ENCODE results near the gene KCNK6. TPM values are rescaled to one million over a fixed set of nuclear protein-coding genes. Genes with fewer than 3 reads are reported as not detected.

The KCNK6 gene
- total and polyA plus RNA-seq, 12 donors: 4.5 to 31.6 (median 10.8) TPM

DNA sequence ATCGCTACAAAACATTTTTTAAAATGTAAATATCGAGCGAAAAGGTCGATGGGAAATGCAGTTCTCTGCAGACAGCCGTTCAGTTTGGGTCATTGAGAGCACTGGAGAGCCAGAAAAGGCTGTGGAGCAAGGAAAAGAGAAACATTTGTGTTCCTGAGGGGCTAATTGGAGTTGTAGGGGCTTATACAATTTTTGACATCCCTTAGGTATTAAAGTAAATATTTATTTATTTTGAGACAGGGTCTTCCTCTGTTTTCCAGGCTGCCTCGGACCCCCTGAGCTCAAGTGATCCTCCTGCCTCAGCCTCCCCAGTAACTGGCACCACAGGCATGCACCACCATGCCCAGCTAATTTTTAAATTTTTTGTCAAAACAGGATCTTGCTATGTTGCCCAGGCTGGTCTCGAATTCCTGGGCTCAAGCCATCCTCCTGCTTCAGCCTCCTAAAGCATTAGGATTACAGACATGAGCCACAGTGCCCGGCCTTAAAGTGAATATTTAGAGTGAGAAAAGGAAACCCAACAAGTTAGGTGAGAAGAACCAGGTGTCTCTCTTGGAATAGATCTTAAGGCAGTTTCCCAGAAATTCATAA, 3.1 kb upstream of the KCNK6 start:
- Histone ChIP-seq H3K27me3 (no peaks in the 10 kb centered on the region), H3K36me3 (no peaks in the 10 kb centered on the region), H3K27ac (peak overlapping the region in 9 of 10 donors; percentile 67 to 92 (median 84)), H3K4me1 (peaks cover 9 to 79% (median 55%) of the 10 kb centered on the region in 9 donors), H3K4me3 (peak overlapping the region; percentile 12 to 84 (median 70)), H3K9me3 (no peaks in the 10 kb centered on the region)
- peak in 1 of 8 donors; percentile 6 for ATAC-seq
- DNase-seq: no peak
- WGBS, 2 donors: 34 to 36% methylated on average over 8 of the region's 8 CpGs
- TF ChIP-seq, protein P1, sequence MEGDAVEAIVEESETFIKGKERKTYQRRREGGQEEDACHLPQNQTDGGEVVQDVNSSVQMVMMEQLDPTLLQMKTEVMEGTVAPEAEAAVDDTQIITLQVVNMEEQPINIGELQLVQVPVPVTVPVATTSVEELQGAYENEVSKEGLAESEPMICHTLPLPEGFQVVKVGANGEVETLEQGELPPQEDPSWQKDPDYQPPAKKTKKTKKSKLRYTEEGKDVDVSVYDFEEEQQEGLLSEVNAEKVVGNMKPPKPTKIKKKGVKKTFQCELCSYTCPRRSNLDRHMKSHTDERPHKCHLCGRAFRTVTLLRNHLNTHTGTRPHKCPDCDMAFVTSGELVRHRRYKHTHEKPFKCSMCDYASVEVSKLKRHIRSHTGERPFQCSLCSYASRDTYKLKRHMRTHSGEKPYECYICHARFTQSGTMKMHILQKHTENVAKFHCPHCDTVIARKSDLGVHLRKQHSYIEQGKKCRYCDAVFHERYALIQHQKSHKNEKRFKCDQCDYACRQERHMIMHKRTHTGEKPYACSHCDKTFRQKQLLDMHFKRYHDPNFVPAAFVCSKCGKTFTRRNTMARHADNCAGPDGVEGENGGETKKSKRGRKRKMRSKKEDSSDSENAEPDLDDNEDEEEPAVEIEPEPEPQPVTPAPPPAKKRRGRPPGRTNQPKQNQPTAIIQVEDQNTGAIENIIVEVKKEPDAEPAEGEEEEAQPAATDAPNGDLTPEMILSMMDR (IDR thresholded peaks at IDR 0.05): no peak
- intact Hi-C loops (cut with DNase I): loop anchor here in 6 of 10 donors (5.0 kb wide), 5 partner anchors 34 to 64 kb away; partner anchors contain the start of gene PPP1R14A (in 1 of the 6)

DNA sequence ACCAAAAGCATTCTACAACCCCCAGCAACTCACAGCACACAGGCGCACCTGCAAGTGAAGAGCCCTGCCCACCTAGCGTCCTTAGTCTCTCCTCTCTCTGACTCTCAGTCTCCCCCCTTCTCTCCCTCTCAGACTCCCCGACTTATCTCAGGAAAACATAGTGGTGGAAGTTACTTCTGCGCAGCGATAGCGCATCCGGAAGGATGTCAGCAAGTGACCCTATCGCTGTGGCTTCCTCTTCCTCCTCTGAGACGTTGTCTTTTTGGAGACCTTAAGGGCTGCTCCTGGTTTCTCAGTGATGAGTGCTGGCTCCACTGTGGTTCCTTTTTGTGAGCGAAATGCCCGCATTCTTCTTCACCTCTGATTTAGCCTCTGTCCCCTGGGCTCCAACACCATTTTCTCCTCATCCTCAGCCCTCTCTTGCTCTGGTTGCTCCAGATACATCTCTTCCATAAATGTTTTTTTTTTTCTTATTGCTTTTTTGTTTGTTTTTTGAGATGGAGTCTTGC, 2.5 kb upstream of the KCNK6 start:
- ATAC-seq: no peak
- no peaks in the 10 kb centered on the region for H3K36me3 ChIP-seq
- WGBS, 2 donors: 52 to 65% methylated on average over 11 of the region's 11 CpGs
- TF ChIP-seq, protein P1 (IDR thresholded peaks at IDR 0.05): no peak
- H3K27ac ChIP-seq: peak overlapping the region in 7 of 10 donors; percentile 76 to 92 (median 84)
- H3K9me3 ChIP-seq: no peaks in the 10 kb centered on the region
- intact Hi-C loops (cut with DNase I): loop anchor here in 6 of 10 donors (5.0 kb wide), 5 partner anchors 35 to 65 kb away; partner anchors contain the start of gene PPP1R14A (in 1 of the 6)
- peak overlapping the region in 4 of 10 donors; percentile 74 to 84 (median 76) for H3K4me3 ChIP-seq
- H3K27me3 ChIP-seq: no peaks in the 10 kb centered on the region
- H3K4me1 ChIP-seq: peaks cover 10 to 85% (median 61%) of the 10 kb centered on the region in 9 donors
- DNase-seq: no peak

DNA sequence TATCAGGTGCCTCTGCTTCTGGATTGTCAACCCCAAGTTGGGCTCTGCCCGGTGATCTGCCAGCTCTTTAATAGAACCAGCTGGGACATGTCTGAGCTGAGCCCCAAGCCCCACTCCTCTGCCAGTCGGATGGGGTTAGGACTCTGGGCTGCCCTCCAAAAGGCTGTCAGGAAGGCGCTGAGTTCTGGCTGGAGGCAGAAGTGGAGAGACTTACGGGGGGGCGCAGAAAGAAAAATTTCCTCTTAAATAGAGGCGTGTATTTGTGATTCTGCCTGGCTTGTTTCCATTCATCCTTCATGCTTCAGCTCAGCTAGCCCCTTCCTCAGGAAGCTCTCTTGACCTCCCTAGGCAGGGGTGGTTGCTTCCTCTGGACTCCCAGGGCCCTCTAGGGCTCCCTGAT, 985 bp upstream of the KCNK6 start:
- TF ChIP-seq, protein P1 (IDR thresholded peaks at IDR 0.05): no peak
- intact Hi-C loops (cut with DNase I): loop anchor here in 6 of 10 donors (2.0 to 5.0 kb wide), 6 partner anchors 36 to 66 kb away; partner anchors contain the start of gene PPP1R14A (in 1 of the 6)
- 25 to 33% methylated on average over 6 of the region's 6 CpGs for WGBS, 2 donors
- Histone ChIP-seq H3K9me3 (no peaks in the 10 kb centered on the region), H3K27ac (peak overlapping the region in 7 of 10 donors; percentile 21 to 93 (median 89)), H3K36me3 (no peaks in the 10 kb centered on the region), H3K4me1 (peaks cover 10 to 84% (median 63%) of the 10 kb centered on the region in 9 donors), H3K4me3 (peak overlapping the region in 2 of 10 donors; percentile 65 to 93), H3K27me3 (no peaks in the 10 kb centered on the region)
- peak; percentile 50 to 69 for DNase-seq
- peak in 1 of 8 donors; percentile 20 for ATAC-seq

DNA sequence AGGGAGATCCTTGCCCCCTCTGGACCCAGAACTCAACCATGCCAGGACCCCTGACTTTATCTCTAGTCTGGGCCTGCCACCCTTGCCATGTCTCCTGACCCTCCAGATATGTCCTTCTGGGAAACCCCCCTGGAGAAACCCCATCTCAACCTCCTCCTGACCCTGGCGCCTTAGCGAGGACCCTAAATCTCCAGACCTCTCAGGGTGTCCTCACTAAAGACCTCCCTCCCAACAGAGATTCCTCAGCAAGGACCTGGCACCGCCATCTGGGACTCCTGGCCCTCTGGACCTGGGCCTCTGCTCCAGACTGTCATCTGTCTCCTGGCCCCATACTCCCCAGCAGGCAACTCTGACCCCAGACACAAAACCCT, 1.3 kb downstream of the KCNK6 start:
- Histone ChIP-seq H3K9me3 (no peaks in the 10 kb centered on the region), H3K27ac (peak overlapping the region in 9 of 10 donors; percentile 40 to 93 (median 84)), H3K4me3 (peak overlapping the region in 7 of 10 donors; percentile 64 to 93 (median 71)), H3K27me3 (no peaks in the 10 kb centered on the region), H3K4me1 (peaks cover 10 to 80% (median 56%) of the 10 kb centered on the region in 9 donors), H3K36me3 (peaks cover 0 to 20% (median 0%) of the 10 kb centered on the region in 9 donors)
- 85 to 91% methylated on average over 3 of the region's 3 CpGs for WGBS, 2 donors
- intact Hi-C loops (cut with DNase I): loop anchor here in 6 of 10 donors (5.0 to 10.0 kb wide), 6 partner anchors 44 to 1654 kb away; partner anchors contain the start of genes SIPA1L3 (in 2 of the 6), WDR87 (in 2 of the 6), SPINT2 (in 1 of the 6) and ZNF461 (in 1 of the 6)
- peak in 1 of 8 donors; percentile 3 for ATAC-seq
- TF ChIP-seq, protein P1 (IDR thresholded peaks at IDR 0.05): no peak
- DNase-seq: no peak
